HL-60 (cell line): ENCODE results near the gene UNC45A.

ENCODE experiments used
- CTCF ChIP-seq: IDR thresholded peaks from one replicate; pipeline ENCODE4 v1.5.1; 2011; ENCODE audit warnings: low read length, control low read depth, inconsistent platforms; ENCODE audit not compliant: insufficient read depth
- GABPA ChIP-seq: IDR thresholded peaks from 2 replicates; pipeline ENCODE4 v1.6.1; 2012; ENCODE audit warnings: low read depth
- POLR2AphosphoS5 ChIP-seq: IDR thresholded peaks from 2 replicates; pipeline ENCODE4 v1.6.1; 2012; ENCODE audit warnings: low read depth
- SPI1 ChIP-seq: IDR thresholded peaks from 2 replicates; pipeline ENCODE4 v1.6.1; 2012; ENCODE audit warnings: low read depth, mild to moderate bottlenecking, borderline replicate concordance
- TF ChIP-seq, protein P1 (sequence below): IDR thresholded peaks from 2 replicates; pipeline ENCODE4 v1.6.1; 2012; ENCODE audit warnings: low read depth; ENCODE audit not compliant: insufficient replicate concordance

GRCh38 chr15:90889736-90890456, 45.2 kb upstream of the UNC45A start:
- no peak for TF ChIP-seq CTCF
- TF ChIP-seq POLR2AphosphoS5, result no peak
- TF ChIP-seq GABPA, result no peak
- TF ChIP-seq, protein P1, sequence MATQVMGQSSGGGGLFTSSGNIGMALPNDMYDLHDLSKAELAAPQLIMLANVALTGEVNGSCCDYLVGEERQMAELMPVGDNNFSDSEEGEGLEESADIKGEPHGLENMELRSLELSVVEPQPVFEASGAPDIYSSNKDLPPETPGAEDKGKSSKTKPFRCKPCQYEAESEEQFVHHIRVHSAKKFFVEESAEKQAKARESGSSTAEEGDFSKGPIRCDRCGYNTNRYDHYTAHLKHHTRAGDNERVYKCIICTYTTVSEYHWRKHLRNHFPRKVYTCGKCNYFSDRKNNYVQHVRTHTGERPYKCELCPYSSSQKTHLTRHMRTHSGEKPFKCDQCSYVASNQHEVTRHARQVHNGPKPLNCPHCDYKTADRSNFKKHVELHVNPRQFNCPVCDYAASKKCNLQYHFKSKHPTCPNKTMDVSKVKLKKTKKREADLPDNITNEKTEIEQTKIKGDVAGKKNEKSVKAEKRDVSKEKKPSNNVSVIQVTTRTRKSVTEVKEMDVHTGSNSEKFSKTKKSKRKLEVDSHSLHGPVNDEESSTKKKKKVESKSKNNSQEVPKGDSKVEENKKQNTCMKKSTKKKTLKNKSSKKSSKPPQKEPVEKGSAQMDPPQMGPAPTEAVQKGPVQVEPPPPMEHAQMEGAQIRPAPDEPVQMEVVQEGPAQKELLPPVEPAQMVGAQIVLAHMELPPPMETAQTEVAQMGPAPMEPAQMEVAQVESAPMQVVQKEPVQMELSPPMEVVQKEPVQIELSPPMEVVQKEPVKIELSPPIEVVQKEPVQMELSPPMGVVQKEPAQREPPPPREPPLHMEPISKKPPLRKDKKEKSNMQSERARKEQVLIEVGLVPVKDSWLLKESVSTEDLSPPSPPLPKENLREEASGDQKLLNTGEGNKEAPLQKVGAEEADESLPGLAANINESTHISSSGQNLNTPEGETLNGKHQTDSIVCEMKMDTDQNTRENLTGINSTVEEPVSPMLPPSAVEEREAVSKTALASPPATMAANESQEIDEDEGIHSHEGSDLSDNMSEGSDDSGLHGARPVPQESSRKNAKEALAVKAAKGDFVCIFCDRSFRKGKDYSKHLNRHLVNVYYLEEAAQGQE, result no peak
- TF ChIP-seq SPI1, result no peak
